Fibroblast of pulmonary artery (primary cell): Measurements from ENCODE around the gene SSUH2.

Experiments
- DNase-seq: peaks from one replicate; pipeline ENCODE4 v3.0.0-alpha.2; 2010; ENCODE audit warnings: low read depth
- H3K4me3 ChIP-seq: replicated peaks from 2 replicates; pipeline ENCODE4 v1.5.1; 2011; ENCODE audit warnings: low read depth, mild to moderate bottlenecking, control low read depth, low read length, moderate library complexity
- TF ChIP-seq, protein P1 (sequence below): IDR thresholded peaks from 2 replicates; pipeline ENCODE4 v1.5.1; 2011; ENCODE audit warnings: mild to moderate bottlenecking, control low read depth, low read length, inconsistent platforms; ENCODE audit errors: missing control alignments

Gene SSUH2

GRCh38 chr3:8642001-8642400 is 2.6 kb downstream of the SSUH2 start:
- DNase-seq = no peak
- TF ChIP-seq, protein P1, sequence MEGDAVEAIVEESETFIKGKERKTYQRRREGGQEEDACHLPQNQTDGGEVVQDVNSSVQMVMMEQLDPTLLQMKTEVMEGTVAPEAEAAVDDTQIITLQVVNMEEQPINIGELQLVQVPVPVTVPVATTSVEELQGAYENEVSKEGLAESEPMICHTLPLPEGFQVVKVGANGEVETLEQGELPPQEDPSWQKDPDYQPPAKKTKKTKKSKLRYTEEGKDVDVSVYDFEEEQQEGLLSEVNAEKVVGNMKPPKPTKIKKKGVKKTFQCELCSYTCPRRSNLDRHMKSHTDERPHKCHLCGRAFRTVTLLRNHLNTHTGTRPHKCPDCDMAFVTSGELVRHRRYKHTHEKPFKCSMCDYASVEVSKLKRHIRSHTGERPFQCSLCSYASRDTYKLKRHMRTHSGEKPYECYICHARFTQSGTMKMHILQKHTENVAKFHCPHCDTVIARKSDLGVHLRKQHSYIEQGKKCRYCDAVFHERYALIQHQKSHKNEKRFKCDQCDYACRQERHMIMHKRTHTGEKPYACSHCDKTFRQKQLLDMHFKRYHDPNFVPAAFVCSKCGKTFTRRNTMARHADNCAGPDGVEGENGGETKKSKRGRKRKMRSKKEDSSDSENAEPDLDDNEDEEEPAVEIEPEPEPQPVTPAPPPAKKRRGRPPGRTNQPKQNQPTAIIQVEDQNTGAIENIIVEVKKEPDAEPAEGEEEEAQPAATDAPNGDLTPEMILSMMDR = no peak
- no peak overlapping the region for H3K4me3 ChIP-seq

DNA sequence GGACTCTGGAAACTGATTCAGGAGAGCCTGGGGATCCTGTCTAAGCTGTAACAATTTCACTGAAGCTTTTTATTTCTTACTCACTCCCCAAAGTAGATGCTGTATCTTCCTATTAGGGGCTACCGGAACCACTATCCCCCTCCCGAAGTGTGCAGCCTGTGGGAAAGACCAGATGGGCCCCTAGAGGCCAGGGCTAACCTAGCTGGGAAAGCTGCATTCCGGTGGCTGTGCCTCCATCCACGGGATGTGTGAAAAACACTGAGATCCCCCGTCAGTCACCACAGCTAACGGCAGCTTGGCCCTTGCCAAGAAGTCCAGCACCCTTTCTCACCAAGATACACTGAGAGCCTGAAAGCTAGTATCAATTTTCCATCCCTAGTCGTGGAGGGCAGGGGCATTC is 3.1 kb downstream of the SSUH2 start:
- no peak for DNase-seq
- TF ChIP-seq, protein P1 = no peak
- H3K4me3 ChIP-seq = no peak overlapping the region

DNA sequence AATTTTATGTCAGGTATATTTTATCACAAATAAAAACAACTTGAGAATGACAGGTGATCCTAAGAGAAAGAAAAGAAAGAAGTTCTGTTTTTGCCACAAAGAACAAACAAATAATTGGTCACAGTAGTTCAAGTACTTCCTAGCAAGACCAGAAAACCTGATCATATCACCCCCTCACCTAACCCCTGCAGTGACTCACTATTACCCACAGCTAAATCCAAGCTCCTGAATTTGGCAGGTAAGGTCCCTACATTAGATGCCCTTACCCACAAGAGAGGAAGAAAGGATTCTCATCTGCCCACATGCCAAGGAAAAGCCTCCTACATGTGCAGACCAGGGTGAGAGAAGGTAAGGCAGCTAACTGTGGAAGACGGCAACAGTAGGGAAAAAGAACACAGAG is 4.4 kb downstream of the SSUH2 start:
- TF ChIP-seq, protein P1 = no peak
- no peak overlapping the region for H3K4me3 ChIP-seq
- DNase-seq = no peak

DNA sequence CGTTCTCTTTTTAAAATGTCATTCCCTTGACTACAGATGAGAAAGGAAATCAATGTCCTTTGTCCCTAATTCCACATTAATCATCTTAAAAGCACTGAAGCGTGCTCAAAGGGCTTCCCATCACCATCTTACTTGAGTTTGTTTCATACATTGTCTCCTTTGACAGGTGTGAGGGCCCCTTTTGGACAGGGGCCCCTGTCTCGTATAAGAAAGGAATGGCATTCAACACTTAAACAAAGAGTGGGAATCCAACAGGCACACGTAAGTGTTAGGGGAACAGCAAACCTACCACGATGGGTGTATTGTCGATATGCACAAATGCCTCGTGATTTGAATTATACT is 5.0 kb downstream of the SSUH2 start:
- H3K4me3 ChIP-seq = no peak overlapping the region
- DNase-seq = no peak
- TF ChIP-seq, protein P1 = no peak

- TF ChIP-seq, protein P1 = no peak
- no peak for DNase-seq
- H3K4me3 ChIP-seq = no peak overlapping the region
Observed at GRCh38 chr3:8638994-8639658, 5.5 kb downstream of the SSUH2 start.

- H3K4me3 ChIP-seq = no peak overlapping the region
- TF ChIP-seq, protein P1 = no peak
- DNase-seq = no peak
Observed at GRCh38 chr3:8637348-8637747, 7.2 kb downstream of the SSUH2 start.

DNA sequence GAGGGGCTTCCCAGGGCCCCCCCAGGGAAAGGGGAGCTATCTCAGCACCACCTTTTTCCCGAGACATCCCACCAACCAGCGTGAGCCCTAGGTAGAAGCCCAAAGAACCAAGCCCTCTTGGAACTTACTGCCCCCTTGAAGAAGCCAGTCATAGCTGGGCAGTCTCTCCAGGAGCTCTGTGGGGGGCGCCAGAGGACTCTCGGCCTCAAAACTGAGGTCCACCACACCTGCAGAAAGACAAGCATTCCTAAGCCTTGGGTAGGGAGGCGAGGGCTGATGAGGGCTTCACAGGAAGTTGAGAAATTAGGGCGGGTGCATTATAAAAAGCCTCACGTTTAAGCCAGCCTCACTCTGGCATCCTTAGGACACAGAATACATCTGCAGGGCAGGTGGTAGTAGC is 9.0 kb downstream of the SSUH2 start:
- TF ChIP-seq, protein P1 = no peak
- no peak overlapping the region for H3K4me3 ChIP-seq
- no peak for DNase-seq
